Mesangial cell (primary cell): ENCODE measurements around the gene APOF. TPM values are rescaled to one million over a fixed set of nuclear protein-coding genes. Genes with fewer than 3 reads are reported as not detected.

Source experiments
- total RNA-seq: library from RNA; depleted of rRNA; stranded (reverse); fragments of >200 nt; gene quantifications from 2 replicates; pipeline ENCODE4 v1.2.3, GENCODE V29; 2015

The APOF gene, protein sequence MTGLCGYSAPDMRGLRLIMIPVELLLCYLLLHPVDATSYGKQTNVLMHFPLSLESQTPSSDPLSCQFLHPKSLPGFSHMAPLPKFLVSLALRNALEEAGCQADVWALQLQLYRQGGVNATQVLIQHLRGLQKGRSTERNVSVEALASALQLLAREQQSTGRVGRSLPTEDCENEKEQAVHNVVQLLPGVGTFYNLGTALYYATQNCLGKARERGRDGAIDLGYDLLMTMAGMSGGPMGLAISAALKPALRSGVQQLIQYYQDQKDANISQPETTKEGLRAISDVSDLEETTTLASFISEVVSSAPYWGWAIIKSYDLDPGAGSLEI
- total RNA-seq: not detected in 2 replicates

DNA sequence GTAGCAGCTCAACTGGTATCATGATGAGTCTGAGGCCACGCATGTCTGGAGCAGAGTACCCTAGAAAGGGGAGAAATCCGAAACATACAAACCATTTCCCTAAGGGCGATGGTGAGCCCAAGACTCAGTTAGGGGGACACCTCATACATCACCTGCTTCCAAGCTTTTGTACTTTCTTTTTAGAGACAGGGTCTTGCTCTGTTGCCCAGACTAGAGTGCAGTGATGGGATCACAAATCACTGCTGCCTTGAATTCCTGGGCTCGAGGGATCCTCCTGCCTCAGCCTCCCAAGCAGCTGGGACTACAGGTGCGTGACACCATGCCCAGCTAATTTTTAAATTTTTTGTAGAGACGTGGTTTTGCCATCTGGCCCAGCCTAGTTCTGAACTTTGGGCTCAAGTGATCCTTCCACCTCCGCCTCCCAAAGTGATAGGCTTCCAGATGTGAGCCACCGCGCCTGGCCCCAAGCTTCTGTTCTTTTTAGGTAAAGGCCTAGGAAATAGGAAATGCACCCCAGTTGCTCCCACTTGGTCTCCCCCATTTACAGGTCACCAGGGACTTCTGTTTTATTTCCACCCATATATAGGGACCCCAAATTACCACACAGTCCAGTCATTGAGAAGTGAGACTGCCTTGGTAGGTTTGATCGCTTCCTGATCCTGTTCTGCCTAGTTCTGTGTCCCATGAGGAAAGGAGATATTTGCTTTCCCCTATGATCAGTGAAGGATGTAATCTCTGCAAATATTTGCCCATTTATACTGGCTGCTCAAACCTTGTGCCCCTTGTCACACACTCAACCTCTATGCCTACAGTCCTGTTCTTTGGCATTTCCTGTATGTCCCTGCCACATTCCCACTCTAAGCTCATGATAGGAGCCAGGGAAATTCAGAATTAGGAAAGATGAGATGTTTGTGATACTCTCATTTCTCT is at the start of gene APOF:
TSS of gene APOF (minus strand) at position 728 of the 930 bp plus-strand sequence. CDS start at position 616, 112 bp downstream.

DNA sequence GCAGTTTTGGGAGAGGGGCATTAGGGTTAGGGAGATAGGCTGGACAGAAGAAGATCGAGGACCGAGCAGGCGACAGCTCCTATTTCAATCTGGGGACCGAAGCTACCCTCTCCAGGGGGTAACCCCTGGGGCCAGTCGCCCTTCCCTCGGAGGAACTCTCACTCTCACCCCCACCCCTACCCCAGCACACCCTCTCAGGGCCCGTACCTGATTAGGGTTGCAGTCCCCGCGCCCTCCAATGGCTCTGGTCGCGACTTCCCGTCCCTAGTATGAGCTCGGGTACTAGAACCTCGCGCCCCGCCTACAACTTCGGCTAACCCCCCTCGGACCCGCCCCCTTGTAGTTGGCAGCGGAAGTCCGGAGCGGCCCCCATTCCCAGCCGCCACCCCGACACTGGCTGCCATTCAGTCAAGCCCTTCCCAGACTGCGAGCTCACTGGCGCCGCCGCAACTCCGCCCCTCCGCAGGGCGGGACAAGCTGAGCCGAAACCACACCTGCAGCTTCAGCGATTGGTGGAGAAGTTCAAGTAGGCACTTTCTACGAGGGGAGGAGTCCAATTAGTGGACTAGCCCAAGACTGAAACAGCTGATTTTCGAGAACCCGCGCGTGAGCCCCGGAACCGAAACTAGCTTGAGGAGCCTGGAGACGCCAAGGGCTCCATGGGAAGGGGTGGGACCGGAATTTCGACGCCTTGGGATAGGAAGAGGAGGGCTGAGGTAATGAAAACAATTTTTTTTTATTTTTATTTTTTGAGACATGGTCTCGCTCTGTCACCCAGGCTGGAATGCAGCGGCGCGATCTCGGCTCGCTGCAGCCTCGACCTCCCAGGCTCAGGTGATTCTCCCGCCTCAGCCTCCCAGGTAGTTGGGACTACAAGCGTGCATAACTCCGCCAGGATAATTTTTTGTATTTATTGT is 2.5 kb downstream of the APOF start, which contains the start of gene STAT2:
TSS of gene STAT2 (minus strand) at position 257 of the 917 bp plus-strand sequence. CDS start 3,536 bp downstream, outside the sequence.

DNA sequence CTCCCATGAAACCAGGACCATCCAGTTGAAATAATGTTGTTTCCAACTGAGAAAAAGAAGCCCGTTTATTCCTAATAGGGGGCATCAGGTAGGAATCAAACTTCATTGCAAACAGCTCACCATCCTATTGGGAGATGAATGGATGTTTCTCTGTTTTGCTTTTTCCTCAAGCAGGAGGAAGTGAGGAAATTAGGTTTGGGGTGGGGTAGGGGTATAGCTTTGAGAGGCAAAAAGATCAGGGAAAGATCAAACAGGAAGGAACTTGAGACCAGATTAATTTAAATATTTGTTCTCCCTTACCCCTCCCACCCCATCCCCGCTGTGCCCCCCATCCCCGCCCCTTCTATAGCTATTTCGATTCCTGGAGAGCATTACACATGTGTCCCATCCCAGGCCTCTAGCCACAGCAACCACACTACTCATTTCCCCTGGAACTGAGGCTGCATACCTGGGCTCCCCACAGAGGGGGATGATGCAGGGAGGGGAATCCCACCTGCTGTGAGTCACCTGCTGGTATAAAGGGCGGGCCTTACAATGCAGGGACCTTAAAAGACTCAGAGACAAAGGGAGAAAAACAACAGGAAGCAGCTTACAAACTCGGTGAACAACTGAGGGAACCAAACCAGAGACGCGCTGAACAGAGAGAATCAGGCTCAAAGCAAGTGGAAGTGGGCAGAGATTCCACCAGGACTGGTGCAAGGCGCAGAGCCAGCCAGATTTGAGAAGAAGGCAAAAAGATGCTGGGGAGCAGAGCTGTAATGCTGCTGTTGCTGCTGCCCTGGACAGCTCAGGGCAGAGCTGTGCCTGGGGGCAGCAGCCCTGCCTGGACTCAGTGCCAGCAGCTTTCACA is 24.1 kb downstream of the APOF start, which contains the start of gene IL23A:
TSS of gene IL23A (plus strand) at position 577 of the 850 bp plus-strand sequence. CDS start at position 738, 161 bp downstream.

DNA sequence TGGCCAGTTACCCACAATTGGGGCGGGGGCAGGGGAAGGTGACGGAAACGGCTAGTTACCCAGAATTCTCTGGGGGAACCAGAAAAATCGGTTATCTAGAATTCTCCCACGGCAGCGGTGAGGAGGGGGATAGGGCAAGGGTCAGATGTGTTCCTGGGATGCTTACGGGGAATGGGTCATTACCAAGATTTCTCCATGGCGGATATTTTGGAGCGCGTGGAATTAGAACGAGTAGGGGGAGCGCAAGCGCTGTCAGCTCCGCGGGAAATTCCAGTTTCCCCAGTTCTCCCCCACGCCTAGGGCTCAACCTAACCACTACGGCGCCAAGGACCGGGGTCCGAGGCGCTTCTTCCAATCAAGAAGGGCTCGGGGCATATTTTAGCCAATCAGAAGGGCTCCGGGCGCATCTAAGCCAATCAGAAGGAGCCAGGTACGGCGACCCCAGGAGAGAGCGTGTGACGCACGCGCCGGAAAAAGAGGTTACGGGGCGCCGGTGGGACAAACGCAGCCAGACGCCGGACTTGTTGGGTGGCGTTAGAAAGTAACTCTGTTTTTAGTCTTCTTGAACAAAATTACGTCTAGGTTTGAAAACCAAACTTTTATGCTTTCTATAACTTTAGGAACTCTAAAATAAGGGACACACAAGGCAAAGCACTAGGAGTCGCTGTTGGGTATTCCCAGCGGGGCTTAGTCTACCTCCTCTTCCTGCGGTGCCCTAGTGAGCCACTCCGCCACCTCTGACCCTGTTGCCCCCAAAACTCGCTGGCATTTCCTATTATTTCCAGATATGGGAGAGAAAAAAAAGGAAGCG is 28.8 kb downstream of the APOF start, which contains the start of gene PAN2:
TSS of gene PAN2 (minus strand) at position 322 of the 811 bp plus-strand sequence. CDS start 906 bp downstream, outside the sequence.

DNA sequence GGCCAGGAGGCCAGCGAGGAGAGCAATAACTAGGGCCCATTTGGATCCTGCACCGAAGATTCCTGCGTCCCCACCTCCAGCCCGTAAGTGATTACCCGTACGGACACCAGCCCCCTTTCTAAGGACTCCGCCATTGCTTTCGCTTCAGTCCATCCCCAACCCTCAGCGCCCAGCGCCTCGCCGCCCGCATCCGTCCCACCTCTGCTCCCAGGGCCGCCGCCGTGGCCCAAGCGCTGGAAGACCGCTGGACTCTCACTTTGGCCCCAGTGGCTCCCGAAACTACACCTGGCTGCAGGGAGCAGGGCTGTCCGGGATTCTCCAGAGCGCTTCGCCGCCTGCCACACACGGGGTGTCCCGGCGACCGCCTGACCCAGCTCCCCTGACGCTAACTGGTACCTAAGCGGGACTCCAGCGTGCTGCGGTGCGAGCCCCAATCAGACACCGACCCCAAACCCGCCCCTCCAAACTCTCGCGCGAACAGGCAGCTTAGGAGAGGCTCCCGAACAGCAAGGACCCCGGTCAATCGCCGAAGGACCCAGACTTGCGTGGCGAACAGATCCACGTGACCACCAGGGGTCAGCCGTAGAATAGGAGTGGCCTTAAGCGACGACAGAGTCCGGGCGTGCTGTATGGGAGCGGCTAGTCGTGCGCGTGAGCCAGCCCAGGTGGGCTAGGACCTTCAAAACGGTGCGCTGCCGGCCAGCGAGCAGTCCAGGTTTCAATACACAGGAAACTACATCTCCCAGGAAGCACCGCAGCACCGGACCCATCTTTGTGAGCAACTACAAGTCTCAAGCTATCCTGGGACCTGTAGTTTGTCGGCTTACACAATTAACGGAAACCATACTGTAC is 46.8 kb downstream of the APOF start, which contains the start of gene CNPY2:
TSS of gene CNPY2 (minus strand) at position 367 of the 852 bp plus-strand sequence. CDS start 771 bp downstream, outside the sequence.

Other genes starting within 250 kb of the APOF start
- gene RPL41, start 246.2 kb downstream of the APOF start, total RNA-seq: 1,989 and 2,469 TPM in 2 replicates
- gene ZC3H10, start 244.6 kb downstream of the APOF start, total RNA-seq: 2.3 and 3.0 TPM in 2 replicates
- gene ESYT1, start 234.6 kb downstream of the APOF start, total RNA-seq: 318 and 340 TPM in 2 replicates
- 91.1 and 109 TPM in 2 replicates for gene MYL6B, start 210.3 kb downstream of the APOF start, total RNA-seq
- 1,442 and 2,553 TPM in 2 replicates for gene MYL6, start 204.5 kb downstream of the APOF start, total RNA-seq
- gene SMARCC2, start 173.4 kb downstream of the APOF start, total RNA-seq: 35.0 and 49.7 TPM in 2 replicates
- 53.6 and 72.0 TPM in 2 replicates for gene RNF41, start 140.9 kb downstream of the APOF start, total RNA-seq
- 30.0 and 48.1 TPM in 2 replicates for gene NABP2, start 138.5 kb downstream of the APOF start, total RNA-seq
- not detected in 2 replicates for gene SLC39A5, start 132.8 kb downstream of the APOF start, total RNA-seq
- 42.3 and 54.6 TPM in 2 replicates for gene ANKRD52, start 104.5 kb downstream of the APOF start, total RNA-seq
- gene COQ10A, start 95.9 kb downstream of the APOF start, total RNA-seq: 9.6 and 9.8 TPM in 2 replicates
- gene CS, start 62.5 kb downstream of the APOF start, total RNA-seq: 130 and 148 TPM in 2 replicates
- 75.3 and 76.6 TPM in 2 replicates for gene CNPY2, start 46.9 kb downstream of the APOF start, total RNA-seq
- 15.6 and 21.6 TPM in 2 replicates for gene PAN2, start 28.9 kb downstream of the APOF start, total RNA-seq
- gene IL23A, start 24.0 kb downstream of the APOF start, total RNA-seq: 1.1 and 1.5 TPM in 2 replicates
- 53.4 and 121 TPM in 2 replicates for gene STAT2, start 2.8 kb downstream of the APOF start, total RNA-seq
- 6.5 and 33.7 TPM in 2 replicates for gene TIMELESS, start 86.6 kb upstream of the APOF start, total RNA-seq
- gene MIP, start 91.8 kb upstream of the APOF start, total RNA-seq: 0.98 TPM in 1 of 2 replicates, not detected in the other
- 1.5 and 1.6 TPM in 2 replicates for gene SPRYD4, start 105.7 kb upstream of the APOF start, total RNA-seq
- 1.1 and 2.2 TPM in 2 replicates for gene GLS2, start 125.3 kb upstream of the APOF start, total RNA-seq
- 29.7 and 39.7 TPM in 2 replicates for gene RBMS2, start 159.0 kb upstream of the APOF start, total RNA-seq